SH-SY5Y (cell line): ENCODE measurements around the gene NHLRC2.

Experiments used
- GATA2 ChIP-seq: IDR thresholded peaks from 2 replicates; pipeline ENCODE4 v1.6.1; 2011; ENCODE audit warnings: mild to moderate bottlenecking, low read depth, low read length
- GATA3 ChIP-seq: IDR thresholded peaks from 2 replicates; pipeline ENCODE4 v1.6.1; 2011; ENCODE audit warnings: low read depth, mild to moderate bottlenecking, low read length, moderate library complexity

The NHLRC2 gene

GRCh38 chr10:113882240-113882639 is 27.8 kb downstream of the NHLRC2 start:
- TF ChIP-seq GATA2 = no peak
- TF ChIP-seq GATA3 = no peak

- TF ChIP-seq GATA2 (no peak), GATA3 (no peak)
These were observed 35.5 kb downstream of the NHLRC2 start for GRCh38 chr10:113889911-113890310.

- TF ChIP-seq GATA2 (no peak), GATA3 (no peak)
These were observed 36.3 kb downstream of the NHLRC2 start for GRCh38 chr10:113890769-113891168.

GRCh38 chr10:113891476-113891875 is 37.0 kb downstream of the NHLRC2 start:
- TF ChIP-seq GATA3 (no peak), GATA2 (no peak)

- TF ChIP-seq GATA3 = no peak
- no peak for TF ChIP-seq GATA2
These were observed 39.1 kb downstream of the NHLRC2 start for GRCh38 chr10:113893570-113893969.

GRCh38 chr10:113894581-113894980 is 40.1 kb downstream of the NHLRC2 start:
- no peak for TF ChIP-seq GATA3
- TF ChIP-seq GATA2 = no peak

GRCh38 chr10:113895018-113895417 is 40.6 kb downstream of the NHLRC2 start:
- TF ChIP-seq GATA3 = no peak
- TF ChIP-seq GATA2 = no peak

- TF ChIP-seq GATA3 (no peak), GATA2 (no peak)
These were observed 43.5 kb downstream of the NHLRC2 start for GRCh38 chr10:113897693-113898618.

- no peak for TF ChIP-seq GATA3
- no peak for TF ChIP-seq GATA2
These were observed 45.6 kb downstream of the NHLRC2 start for GRCh38 chr10:113899952-113900598.

GRCh38 chr10:113905756-113906155 is 51.3 kb downstream of the NHLRC2 start:
- TF ChIP-seq GATA2 = no peak
- TF ChIP-seq GATA3 = no peak

- no peak for TF ChIP-seq GATA3
- TF ChIP-seq GATA2 = no peak
These were observed 52.7 kb downstream of the NHLRC2 start for GRCh38 chr10:113907166-113907565.

- TF ChIP-seq GATA3 (no peak), GATA2 (no peak)
These were observed 53.8 kb downstream of the NHLRC2 start for GRCh38 chr10:113908236-113908635.

GRCh38 chr10:113911113-113911512 is 56.7 kb downstream of the NHLRC2 start:
- TF ChIP-seq GATA3 (no peak), GATA2 (no peak)

GRCh38 chr10:113911839-113912238 is 57.4 kb downstream of the NHLRC2 start:
- TF ChIP-seq GATA2 (no peak), GATA3 (no peak)

- TF ChIP-seq GATA3 (no peak), GATA2 (no peak)
These were observed 58.1 kb downstream of the NHLRC2 start for GRCh38 chr10:113912582-113912981.
